Measurements from ENCODE around the gene ATP8A2.

DNA sequence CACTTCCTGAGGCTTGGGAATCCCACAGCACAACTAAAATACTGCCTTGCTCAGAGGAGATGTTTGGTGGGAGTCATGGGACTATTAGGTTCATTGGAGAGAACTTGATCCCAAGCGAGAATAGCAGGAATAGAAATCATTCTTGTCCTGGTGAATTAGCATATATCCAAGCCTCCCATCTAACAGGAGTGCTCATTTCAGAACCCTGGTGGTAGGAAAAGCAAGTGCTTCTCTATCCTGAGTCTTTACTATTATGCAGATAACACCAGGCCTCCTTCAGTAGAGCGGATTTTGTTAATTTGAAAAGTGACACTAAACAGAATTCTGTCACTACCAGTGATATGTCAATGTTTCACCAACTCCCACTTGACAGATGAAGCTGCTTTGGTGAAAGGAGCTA lies 199.5 kb downstream of the ATP8A2 start:
- TF ChIP-seq POLR2AphosphoS5 (IDR thresholded peaks at IDR 0.05; ENCODE audit: borderline replicate concordance, low read depth, low read length) (no peak), EZH2 (IDR thresholded peaks at IDR 0.05) (no peak), FOXP2 (optimal IDR thresholded peaks at IDR 0.05; ENCODE audit: control extremely low read depth, extremely low read length, insufficient read depth) (no peak)
